Measurements from ENCODE around the gene DGKZ. TPM values are rescaled to one million over a fixed set of nuclear protein-coding genes. Genes with fewer than 3 reads are reported as not detected.

The DGKZ gene
- total RNA-seq, 1 donor from 2014 or later = 12.5 TPM

DNA sequence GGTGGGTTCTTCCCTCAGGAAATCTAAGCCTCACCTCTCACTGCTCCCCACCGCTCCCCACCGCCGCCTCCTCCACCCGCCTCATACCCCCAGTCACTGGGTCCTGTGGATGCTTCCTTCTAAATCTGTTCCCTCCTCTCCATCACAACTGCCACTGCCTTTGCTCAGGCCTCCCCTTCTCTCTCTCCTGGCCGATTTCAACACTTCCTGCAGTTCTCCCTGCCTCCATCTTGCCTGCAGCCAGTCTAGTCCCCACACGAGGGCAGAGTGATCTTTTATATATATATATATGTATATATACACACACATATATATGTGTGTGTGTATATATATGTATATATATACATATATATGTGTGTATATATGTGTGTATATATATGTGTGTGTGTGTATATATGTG, 42.0 kb upstream of the DGKZ start:
- no peaks in the 10 kb centered on the region for H3K27me3 ChIP-seq
- TF ChIP-seq EZH2phosphoT487 (IDR thresholded peaks at IDR 0.05) = no peak
- TF ChIP-seq EZH2 (IDR thresholded peaks at IDR 0.05) = no peak
- TF ChIP-seq, protein P1, sequence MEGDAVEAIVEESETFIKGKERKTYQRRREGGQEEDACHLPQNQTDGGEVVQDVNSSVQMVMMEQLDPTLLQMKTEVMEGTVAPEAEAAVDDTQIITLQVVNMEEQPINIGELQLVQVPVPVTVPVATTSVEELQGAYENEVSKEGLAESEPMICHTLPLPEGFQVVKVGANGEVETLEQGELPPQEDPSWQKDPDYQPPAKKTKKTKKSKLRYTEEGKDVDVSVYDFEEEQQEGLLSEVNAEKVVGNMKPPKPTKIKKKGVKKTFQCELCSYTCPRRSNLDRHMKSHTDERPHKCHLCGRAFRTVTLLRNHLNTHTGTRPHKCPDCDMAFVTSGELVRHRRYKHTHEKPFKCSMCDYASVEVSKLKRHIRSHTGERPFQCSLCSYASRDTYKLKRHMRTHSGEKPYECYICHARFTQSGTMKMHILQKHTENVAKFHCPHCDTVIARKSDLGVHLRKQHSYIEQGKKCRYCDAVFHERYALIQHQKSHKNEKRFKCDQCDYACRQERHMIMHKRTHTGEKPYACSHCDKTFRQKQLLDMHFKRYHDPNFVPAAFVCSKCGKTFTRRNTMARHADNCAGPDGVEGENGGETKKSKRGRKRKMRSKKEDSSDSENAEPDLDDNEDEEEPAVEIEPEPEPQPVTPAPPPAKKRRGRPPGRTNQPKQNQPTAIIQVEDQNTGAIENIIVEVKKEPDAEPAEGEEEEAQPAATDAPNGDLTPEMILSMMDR (IDR thresholded peaks at IDR 0.05) = no peak
- no peak overlapping the region for H3K9ac ChIP-seq
- no peaks in the 10 kb centered on the region for H3K79me2 ChIP-seq (ENCODE audit: low read depth)
- H3K36me3 ChIP-seq = no peaks in the 10 kb centered on the region
- no peaks in the 10 kb centered on the region for H4K20me1 ChIP-seq (ENCODE audit: low read depth)
- no peaks in the 10 kb centered on the region for H3K36me3 Mint-ChIP-seq
- no peak overlapping the region for H3K4me3 Mint-ChIP-seq
- H3K4me2 ChIP-seq = no peak overlapping the region
- H3K27ac ChIP-seq = no peak overlapping the region
- H3K27me3 Mint-ChIP-seq (ENCODE audit: insufficient read depth, low read depth) = peaks cover 4% of the 10 kb centered on the region
- no peak for DNase-seq (ENCODE audit: low spot score)
- no peaks in the 10 kb centered on the region for H3K9me3 ChIP-seq (ENCODE audit: low read depth)
- peak overlapping the region; percentile 92 for H3K27ac Mint-ChIP-seq
- no peak overlapping the region for H3K4me3 ChIP-seq
- H2AFZ ChIP-seq (replicated peaks) = no peak overlapping the region
- peaks cover 2% of the 10 kb centered on the region for H3F3A ChIP-seq (ENCODE audit: low read depth)
- H3K4me1 ChIP-seq = peaks cover 11% of the 10 kb centered on the region
- H3K9me3 Mint-ChIP-seq = no peaks in the 10 kb centered on the region
- H3K4me1 Mint-ChIP-seq = peaks cover 19% of the 10 kb centered on the region

DNA sequence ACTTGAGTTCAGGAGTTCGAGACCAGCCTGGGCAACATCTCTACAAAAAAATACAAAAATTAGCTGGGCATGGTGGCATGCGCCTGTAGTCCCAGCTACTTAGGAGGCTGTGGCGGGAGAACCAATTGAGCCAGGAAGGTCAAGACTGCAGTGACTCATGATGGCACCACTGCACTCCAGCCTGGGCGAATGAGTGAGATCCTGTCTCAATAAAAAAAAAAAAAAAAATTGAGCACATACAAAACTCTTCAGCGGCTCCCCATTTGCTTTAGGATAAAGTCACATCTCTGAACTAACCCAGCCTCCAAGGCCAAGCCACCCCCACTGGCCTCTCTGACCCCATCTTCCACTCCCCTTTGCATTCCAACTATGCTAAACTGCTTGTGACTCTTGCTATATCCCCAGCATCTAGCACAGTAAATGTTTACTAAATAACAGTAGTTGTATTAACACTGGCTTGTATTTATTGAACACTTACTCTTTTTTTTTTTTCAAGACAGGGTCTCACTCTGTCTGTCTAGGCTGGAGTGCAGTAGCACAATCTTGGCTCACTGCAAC, 40.9 kb upstream of the DGKZ start:
- no peak overlapping the region for H2AFZ ChIP-seq (replicated peaks)
- peaks cover 19% of the 10 kb centered on the region for H3K4me1 Mint-ChIP-seq
- no peaks in the 10 kb centered on the region for H3K36me3 ChIP-seq
- no peaks in the 10 kb centered on the region for H3K36me3 Mint-ChIP-seq
- H3K79me2 ChIP-seq (ENCODE audit: low read depth) = no peaks in the 10 kb centered on the region
- peak overlapping the region; percentile 61 for H3K27ac Mint-ChIP-seq
- no peaks in the 10 kb centered on the region for H3K9me3 Mint-ChIP-seq
- no peak overlapping the region for H3K27ac ChIP-seq
- no peak for TF ChIP-seq EZH2phosphoT487 (IDR thresholded peaks at IDR 0.05)
- TF ChIP-seq, protein P1 (IDR thresholded peaks at IDR 0.05) = no peak
- no peak for TF ChIP-seq EZH2 (IDR thresholded peaks at IDR 0.05)
- no peaks in the 10 kb centered on the region for H3K9me3 ChIP-seq (ENCODE audit: low read depth)
- no peak overlapping the region for H3K4me2 ChIP-seq
- DNase-seq (ENCODE audit: low spot score) = no peak
- H3K27me3 ChIP-seq = no peaks in the 10 kb centered on the region
- no peak overlapping the region for H3K4me3 ChIP-seq
- H4K20me1 ChIP-seq (ENCODE audit: low read depth) = no peaks in the 10 kb centered on the region
- peaks cover 4% of the 10 kb centered on the region for H3K27me3 Mint-ChIP-seq (ENCODE audit: insufficient read depth, low read depth)
- no peak overlapping the region for H3K9ac ChIP-seq
- H3K4me1 ChIP-seq = peaks cover 11% of the 10 kb centered on the region
- H3F3A ChIP-seq (ENCODE audit: low read depth) = peaks cover 2% of the 10 kb centered on the region
- no peak overlapping the region for H3K4me3 Mint-ChIP-seq

DNA sequence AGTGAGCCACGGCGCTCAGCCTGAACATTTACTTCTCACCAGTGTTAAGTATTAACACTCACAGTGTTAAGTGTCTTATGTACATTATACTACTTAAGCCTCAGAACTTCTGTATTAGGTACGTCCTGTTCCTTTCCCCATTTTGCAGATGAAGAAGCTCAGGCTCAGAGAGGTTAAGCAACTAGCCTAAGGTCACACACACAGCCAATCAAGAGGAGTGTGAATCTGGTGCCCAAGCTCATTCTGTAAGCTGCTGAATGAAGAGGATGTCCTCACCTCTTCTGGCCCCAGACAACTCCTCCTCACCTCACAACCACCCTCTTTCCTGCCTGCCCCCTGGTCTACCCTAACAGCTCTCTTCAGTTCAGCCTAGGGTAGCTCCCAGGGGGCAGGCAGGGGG, 39.9 kb upstream of the DGKZ start:
- DNase-seq (ENCODE audit: low spot score) = no peak
- Histone ChIP-seq H3K27ac (no peak overlapping the region), H4K20me1 (ENCODE audit: low read depth) (no peaks in the 10 kb centered on the region), H2AFZ (replicated peaks) (no peak overlapping the region), H3K27me3 (no peaks in the 10 kb centered on the region), H3K36me3 (no peaks in the 10 kb centered on the region), H3K4me3 (no peak overlapping the region), H3K4me1 (peaks cover 11% of the 10 kb centered on the region), H3K9me3 (ENCODE audit: low read depth) (no peaks in the 10 kb centered on the region), H3K9ac (no peak overlapping the region), H3K79me2 (ENCODE audit: low read depth) (no peaks in the 10 kb centered on the region), H3K4me2 (no peak overlapping the region), H3F3A (ENCODE audit: low read depth) (peaks cover 2% of the 10 kb centered on the region)
- Mint-ChIP-seq H3K27ac (peak overlapping the region; percentile 28), H3K4me1 (peaks cover 19% of the 10 kb centered on the region), H3K27me3 (ENCODE audit: insufficient read depth, low read depth) (peaks cover 4% of the 10 kb centered on the region), H3K36me3 (no peaks in the 10 kb centered on the region), H3K4me3 (no peak overlapping the region), H3K9me3 (no peaks in the 10 kb centered on the region)
- TF ChIP-seq EZH2phosphoT487 (IDR thresholded peaks at IDR 0.05) = no peak
- TF ChIP-seq, protein P1 (IDR thresholded peaks at IDR 0.05) = no peak
- TF ChIP-seq EZH2 (IDR thresholded peaks at IDR 0.05) = no peak

Data from neural progenitor cell (in vitro differentiated cells).